ENCODE results near the gene WNT5B. TPM values are rescaled to one million over a fixed set of nuclear protein-coding genes. Genes with fewer than 3 reads are reported as not detected.

The WNT5B gene
- 10 to 100 TPM; 11.7 to 34.1 (median 17.6) TPM for total RNA-seq

GRCh38 chr12:1628666-1629337 lies at the start of gene WNT5B:
TSS of gene WNT5B (plus strand) at chr12:1629231. CDS start at chr12:1631355, 2,124 bp downstream.
- no peak for TF ChIP-seq EP300 (IDR thresholded peaks at IDR 0.05)
- TF ChIP-seq CTCF (IDR thresholded peaks at IDR 0.05) = no peak
- peak in 1 of 2 donors; percentile 9 for TF ChIP-seq POLR2A (IDR thresholded peaks at IDR 0.05)
- peak within 1 kb of the TSS; percentile 41 to 75 (median 56) for H3K4me3 ChIP-seq
- H3K36me3 ChIP-seq = no peaks in the 10 kb centered on the region
- WGBS, 2 donors = 65 to 68% methylated on average over 17 of the region's 17 CpGs
- no peaks in the 10 kb centered on the region for H3K9me3 ChIP-seq
- no peak for DNase-seq (ENCODE audit: low spot score in 2 of 2)
- peaks cover 0 to 13% of the 10 kb centered on the region in 2 donors for H3K27me3 ChIP-seq
- peaks cover 0 to 62% (median 7%) of the 10 kb centered on the region in 4 donors for H3K4me1 ChIP-seq
- peak within 1 kb of the TSS in 3 of 4 donors; percentile 47 to 88 (median 52) for H3K27ac ChIP-seq

DNA sequence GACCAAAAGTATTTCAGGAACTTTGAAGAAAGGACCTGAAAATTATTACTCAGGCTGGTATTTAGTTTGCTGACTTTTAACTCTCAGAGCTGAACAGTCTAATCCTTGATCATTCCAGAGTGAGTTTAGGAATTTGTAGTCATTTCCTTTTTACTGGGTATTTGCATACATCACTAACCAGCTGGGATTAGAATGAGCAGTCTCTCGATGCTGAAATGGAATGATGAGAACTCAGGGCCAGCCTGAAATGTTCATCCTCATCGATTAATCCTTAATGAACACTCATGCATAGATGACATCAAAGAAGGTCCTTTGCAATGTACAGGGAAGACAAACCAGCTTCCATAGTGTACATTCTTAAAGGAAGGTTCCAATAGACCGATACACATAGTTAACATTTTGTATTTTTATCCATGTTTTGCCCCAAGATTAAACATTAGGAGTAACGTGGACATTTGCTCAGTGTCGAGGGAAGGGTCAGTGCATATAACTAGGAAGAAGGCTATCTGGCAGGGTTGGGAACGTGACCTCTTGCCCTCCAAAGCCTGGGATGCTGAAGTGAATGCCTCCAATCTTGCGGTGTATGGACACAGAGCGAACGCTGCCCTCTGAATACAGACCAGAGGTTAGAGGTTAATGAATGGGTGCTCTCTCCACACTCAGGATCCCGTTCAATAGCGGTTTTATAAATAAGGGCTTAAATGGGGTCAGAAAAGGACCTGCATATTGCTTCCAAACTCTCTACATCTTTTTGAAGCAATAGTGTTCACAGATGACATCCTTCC lies 49.2 kb upstream of the WNT5B start:
- no peaks in the 10 kb centered on the region for H3K9me3 ChIP-seq
- H3K27ac ChIP-seq = no peak overlapping the region
- no peak overlapping the region for H3K4me3 ChIP-seq
- H3K36me3 ChIP-seq = no peaks in the 10 kb centered on the region
- TF ChIP-seq EP300 (IDR thresholded peaks at IDR 0.05) = no peak
- TF ChIP-seq CTCF (IDR thresholded peaks at IDR 0.05) = no peak
- TF ChIP-seq POLR2A (IDR thresholded peaks at IDR 0.05) = no peak
- no peaks in the 10 kb centered on the region for H3K27me3 ChIP-seq
- DNase-seq (ENCODE audit: low spot score in 2 of 2) = no peak
- H3K4me1 ChIP-seq = peaks cover 0 to 48% (median 8%) of the 10 kb centered on the region in 4 donors
- 78 to 82% methylated on average over 11 of the region's 11 CpGs for WGBS, 2 donors

GRCh38 chr12:1580526-1580925 lies 48.5 kb upstream of the WNT5B start:
- Histone ChIP-seq H3K4me1 (peaks cover 0 to 41% (median 3%) of the 10 kb centered on the region in 4 donors), H3K9me3 (no peaks in the 10 kb centered on the region), H3K27ac (no peak overlapping the region), H3K27me3 (no peaks in the 10 kb centered on the region), H3K36me3 (no peaks in the 10 kb centered on the region), H3K4me3 (no peak overlapping the region)
- DNase-seq (ENCODE audit: low spot score in 2 of 2) = no peak
- no peak for TF ChIP-seq CTCF (IDR thresholded peaks at IDR 0.05)
- no peak for TF ChIP-seq EP300 (IDR thresholded peaks at IDR 0.05)
- TF ChIP-seq POLR2A (IDR thresholded peaks at IDR 0.05) = no peak
- WGBS, 2 donors = 95 to 100% methylated on average over 3 of the region's 3 CpGs

DNA sequence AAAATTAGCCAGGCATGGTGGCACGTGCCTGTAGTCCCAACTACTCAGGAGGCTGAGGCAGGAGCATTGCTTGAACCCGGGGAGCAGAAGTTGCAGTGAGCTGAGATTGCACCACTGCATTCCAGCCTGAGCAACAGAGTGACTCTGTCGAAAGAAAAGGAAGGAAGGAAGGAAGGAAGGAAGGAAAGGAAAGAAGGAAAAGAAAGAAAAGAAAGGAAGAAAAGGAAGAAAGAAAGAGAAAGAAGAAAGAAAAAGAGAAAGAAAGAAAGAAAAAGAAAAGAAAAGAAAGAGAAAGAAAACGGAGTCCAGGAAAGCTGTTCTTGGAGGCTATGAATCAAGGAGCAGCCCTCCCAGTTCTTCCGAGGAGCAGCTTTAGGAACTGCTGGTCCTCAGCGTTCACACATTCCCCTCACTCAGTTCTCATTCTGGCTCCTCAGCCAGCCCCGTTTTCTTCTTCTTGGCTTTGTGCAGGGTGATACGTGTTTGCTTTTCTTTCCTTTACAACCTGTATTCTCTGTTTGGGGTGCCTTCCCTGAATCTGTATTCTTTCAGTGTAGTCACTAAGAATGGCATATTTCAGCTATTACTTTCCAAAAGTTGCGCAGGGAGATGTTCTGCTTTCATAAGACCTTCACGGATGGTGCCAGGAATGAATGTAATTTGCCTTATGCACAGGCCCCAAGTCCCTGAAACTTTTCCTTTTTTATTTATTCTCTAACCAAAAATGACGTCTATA lies 46.9 kb upstream of the WNT5B start:
- H3K27me3 ChIP-seq = no peaks in the 10 kb centered on the region
- H3K4me3 ChIP-seq = no peak overlapping the region
- peaks cover 0 to 36% (median 0%) of the 10 kb centered on the region in 4 donors for H3K4me1 ChIP-seq
- DNase-seq (ENCODE audit: low spot score in 2 of 2) = no peak
- TF ChIP-seq CTCF (IDR thresholded peaks at IDR 0.05) (no peak), POLR2A (IDR thresholded peaks at IDR 0.05) (no peak), EP300 (IDR thresholded peaks at IDR 0.05) (no peak)
- H3K9me3 ChIP-seq = no peaks in the 10 kb centered on the region
- WGBS, 2 donors = 85 to 89% methylated on average over 11 of the region's 11 CpGs
- H3K27ac ChIP-seq = no peak overlapping the region
- H3K36me3 ChIP-seq = peaks cover 0 to 4% (median 0%) of the 10 kb centered on the region in 3 donors

Measured in tibial nerve (tissue), 4 donors.